Testis (tissue), 3 donors: ENCODE results near the gene TBC1D22A. TPM values are rescaled to one million over a fixed set of nuclear protein-coding genes. Genes with fewer than 3 reads are reported as not detected.
A peak's percentile ranks its signal among the peaks of the same experiment; 100 is the strongest.

Source experiments
- DNase-seq: peaks from one replicate; pipeline ENCODE4 v3.0.0-alpha.2; 2019
- H3K27ac ChIP-seq, 2 donors: fragments of 200-600 bp; sonication (generic); one replicate each; pipeline ENCODE4 v1.5.1; 2019
- H3K27me3 ChIP-seq: fragments of 200-600 bp; sonication (generic); one replicate; pipeline ENCODE4 v1.5.1; 2019
- H3K36me3 ChIP-seq: fragments of 200-600 bp; sonication (generic); one replicate; pipeline ENCODE4 v1.5.1; 2017; ENCODE audit warnings: low read depth; ENCODE audit errors: missing control alignments
- H3K4me1 ChIP-seq: fragments of 200-600 bp; sonication (generic); one replicate; pipeline ENCODE4 v1.5.1; 2019
- H3K4me3 ChIP-seq, 2 donors: fragments of 200-600 bp; sonication (generic); one replicate each; pipeline ENCODE4 v1.5.1; 2017 to 2019
- H3K9me3 ChIP-seq: fragments of 200-600 bp; sonication (generic); one replicate; pipeline ENCODE4 v1.5.1; 2017
- CTCF ChIP-seq, 3 experiments: fragments of 450-650 bp in 2 of 3; fragments of 200-600 bp in 1 of 3; sonication (generic) in 1 of 3; IDR thresholded peaks; one replicate each; pipeline ENCODE4 v1.5.1; 2016 to 2019; ENCODE audit warnings: antibody characterized with exemption in 3 of 3, mild to moderate bottlenecking in 2 of 3, moderate library complexity in 1 of 3
- POLR2A ChIP-seq: fragments of 450-650 bp; IDR thresholded peaks from one replicate; pipeline ENCODE4 v1.6.1; 2017; ENCODE audit warnings: antibody characterized with exemption, mild to moderate bottlenecking, moderate library complexity
- WGBS, 2 donors: methylation state at CpG; one replicate each; pipeline ENCODE4 v1.1.5; 2018; 5-methylcytosine and 5-hydroxymethylcytosine counted together
- intact Hi-C: fragments of 100-400 bp; cut with DNase I; formaldehyde crosslinking; loops from one replicate; pipeline ENCODE4 v1.15.1; 2023; ENCODE audit warnings: low total_unique reads
- polyA plus RNA-seq: library from polyadenylated mRNA; stranded (reverse); fragments of 350-450 nt; fragmentation: Illumina TruSeq; extraction: RNeasy Lipid Tissue Mini Kit (QIAGEN cat#74804); gene quantifications from one replicate; pipeline ENCODE4 v1.2.3, GENCODE V29; 2014; ENCODE audit warnings: low read depth, low replicate concordance; ENCODE audit not compliant: insufficient read depth
- total RNA-seq, 2 donors: library from RNA; depleted of rRNA; stranded (reverse); fragments of >200 nt; gene quantifications; one replicate each; pipeline ENCODE4 v1.2.3, GENCODE V29; 2016

TBC1D22A gene
- total and polyA plus RNA-seq, 3 donors from 2014 or later, result 16.6 to 32.8 (median 28.5) TPM

GRCh38 chr22:46763051-46763705 lies 728 bp downstream of the TBC1D22A start:
- peak; percentile 55 for DNase-seq
- Histone ChIP-seq H3K9me3 (no peaks in the 10 kb centered on the region), H3K4me3 (peak overlapping the region; percentile 95 to 99), H3K27ac (peak overlapping the region; percentile 74 to 88), H3K27me3 (no peaks in the 10 kb centered on the region), H3K36me3 (no peaks in the 10 kb centered on the region), H3K4me1 (peaks cover 12% of the 10 kb centered on the region)
- TF ChIP-seq CTCF (IDR thresholded peaks at IDR 0.05), result no peak
- WGBS, 2 donors, result 13 to 15% methylated on average over 9 to 13 of the region's 13 CpGs
- intact Hi-C loops, result no loop called here

GRCh38 chr22:46764140-46764680 lies 1.8 kb downstream of the TBC1D22A start:
- DNase-seq, result no peak
- intact Hi-C loops, result no loop called here
- Histone ChIP-seq H3K27ac (no peak overlapping the region), H3K4me1 (peaks cover 12% of the 10 kb centered on the region), H3K9me3 (no peaks in the 10 kb centered on the region), H3K27me3 (no peaks in the 10 kb centered on the region), H3K36me3 (no peaks in the 10 kb centered on the region), H3K4me3 (no peak overlapping the region)
- WGBS, 2 donors, result 88 to 89% methylated on average over 6 of the region's 6 CpGs
- TF ChIP-seq CTCF (IDR thresholded peaks at IDR 0.05), result no peak
- no peak for TF ChIP-seq POLR2A

GRCh38 chr22:46764779-46765485 lies 2.5 kb downstream of the TBC1D22A start:
- Histone ChIP-seq H3K9me3 (no peaks in the 10 kb centered on the region), H3K27me3 (no peaks in the 10 kb centered on the region), H3K27ac (no peak overlapping the region), H3K4me3 (no peak overlapping the region), H3K36me3 (no peaks in the 10 kb centered on the region), H3K4me1 (peaks cover 12% of the 10 kb centered on the region)
- 88% methylated on average over 6 of the region's 6 CpGs for WGBS, 2 donors
- DNase-seq, result no peak
- TF ChIP-seq CTCF (IDR thresholded peaks at IDR 0.05) (no peak), POLR2A (no peak)
- intact Hi-C loops, result no loop called here

- Histone ChIP-seq H3K27ac (no peak overlapping the region), H3K4me1 (peaks cover 9% of the 10 kb centered on the region), H3K36me3 (no peaks in the 10 kb centered on the region), H3K27me3 (no peaks in the 10 kb centered on the region), H3K4me3 (no peak overlapping the region), H3K9me3 (no peaks in the 10 kb centered on the region)
- 93 to 94% methylated on average over 8 of the region's 8 CpGs for WGBS, 2 donors
- intact Hi-C loops, result no loop called here
- no peak for DNase-seq
- TF ChIP-seq POLR2A (no peak), CTCF (IDR thresholded peaks at IDR 0.05) (no peak)
Measured at GRCh38 chr22:46766611-46767010, 4.2 kb downstream of the TBC1D22A start.
